GM12873 (cell line): ENCODE results near the gene PKP2.

Experiments
- TF ChIP-seq, protein P1 (sequence below): IDR thresholded peaks from 2 replicates; pipeline ENCODE4 v1.5.1; 2012; ENCODE audit warnings: low read depth, mild to moderate bottlenecking, moderate library complexity, low read length, control low read depth; ENCODE audit not compliant: insufficient read depth; ENCODE audit errors: missing control alignments

The PKP2 gene

DNA sequence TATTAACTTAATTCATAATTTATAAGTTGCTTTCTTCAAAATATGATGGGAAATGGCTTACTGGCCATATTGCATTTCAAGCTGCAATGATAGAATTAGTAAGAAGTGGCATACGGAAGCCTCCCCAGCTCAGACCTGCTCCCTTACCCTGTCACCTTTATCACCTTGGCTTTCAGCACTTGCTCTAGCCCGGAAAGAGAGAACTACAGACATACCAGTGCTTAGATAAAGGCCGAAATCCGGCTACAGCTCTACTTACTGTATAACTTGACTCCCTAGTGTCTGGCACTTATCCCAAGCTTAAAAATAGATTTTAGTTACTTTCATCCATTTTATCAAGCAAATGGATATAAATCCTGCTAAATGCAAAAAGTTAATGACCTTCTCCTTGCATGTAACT, 42.5 kb downstream of the PKP2 start:
- TF ChIP-seq, protein P1, sequence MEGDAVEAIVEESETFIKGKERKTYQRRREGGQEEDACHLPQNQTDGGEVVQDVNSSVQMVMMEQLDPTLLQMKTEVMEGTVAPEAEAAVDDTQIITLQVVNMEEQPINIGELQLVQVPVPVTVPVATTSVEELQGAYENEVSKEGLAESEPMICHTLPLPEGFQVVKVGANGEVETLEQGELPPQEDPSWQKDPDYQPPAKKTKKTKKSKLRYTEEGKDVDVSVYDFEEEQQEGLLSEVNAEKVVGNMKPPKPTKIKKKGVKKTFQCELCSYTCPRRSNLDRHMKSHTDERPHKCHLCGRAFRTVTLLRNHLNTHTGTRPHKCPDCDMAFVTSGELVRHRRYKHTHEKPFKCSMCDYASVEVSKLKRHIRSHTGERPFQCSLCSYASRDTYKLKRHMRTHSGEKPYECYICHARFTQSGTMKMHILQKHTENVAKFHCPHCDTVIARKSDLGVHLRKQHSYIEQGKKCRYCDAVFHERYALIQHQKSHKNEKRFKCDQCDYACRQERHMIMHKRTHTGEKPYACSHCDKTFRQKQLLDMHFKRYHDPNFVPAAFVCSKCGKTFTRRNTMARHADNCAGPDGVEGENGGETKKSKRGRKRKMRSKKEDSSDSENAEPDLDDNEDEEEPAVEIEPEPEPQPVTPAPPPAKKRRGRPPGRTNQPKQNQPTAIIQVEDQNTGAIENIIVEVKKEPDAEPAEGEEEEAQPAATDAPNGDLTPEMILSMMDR, result no peak

GRCh38 chr12:32847287-32847686, 49.3 kb downstream of the PKP2 start:
- TF ChIP-seq, protein P1, result no peak

DNA sequence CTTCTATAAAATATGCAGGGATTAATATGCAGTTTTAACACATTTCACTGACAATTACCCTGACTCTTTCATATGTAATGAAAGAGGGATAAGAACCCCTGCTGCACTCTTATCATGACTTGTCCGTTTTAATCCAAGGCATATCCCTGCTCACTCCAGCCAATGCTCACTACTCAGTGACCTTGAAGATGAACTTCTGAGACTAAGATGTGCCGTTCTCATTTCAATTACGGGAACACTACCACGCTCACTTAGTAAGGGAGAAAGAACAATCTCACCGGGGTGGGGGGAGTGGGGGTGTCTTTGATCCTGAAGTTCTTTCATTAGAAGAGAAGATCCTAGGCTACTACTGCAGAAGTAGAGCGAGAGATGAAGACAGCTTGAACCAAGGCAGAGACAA, 50.5 kb downstream of the PKP2 start:
- TF ChIP-seq, protein P1, result no peak

GRCh38 chr12:32843528-32844095, 53.0 kb downstream of the PKP2 start:
- TF ChIP-seq, protein P1, result no peak

GRCh38 chr12:32841061-32841460, 55.5 kb downstream of the PKP2 start:
- TF ChIP-seq, protein P1, result no peak

- TF ChIP-seq, protein P1, result no peak
Measured at GRCh38 chr12:32839828-32840227, 56.7 kb downstream of the PKP2 start.

DNA sequence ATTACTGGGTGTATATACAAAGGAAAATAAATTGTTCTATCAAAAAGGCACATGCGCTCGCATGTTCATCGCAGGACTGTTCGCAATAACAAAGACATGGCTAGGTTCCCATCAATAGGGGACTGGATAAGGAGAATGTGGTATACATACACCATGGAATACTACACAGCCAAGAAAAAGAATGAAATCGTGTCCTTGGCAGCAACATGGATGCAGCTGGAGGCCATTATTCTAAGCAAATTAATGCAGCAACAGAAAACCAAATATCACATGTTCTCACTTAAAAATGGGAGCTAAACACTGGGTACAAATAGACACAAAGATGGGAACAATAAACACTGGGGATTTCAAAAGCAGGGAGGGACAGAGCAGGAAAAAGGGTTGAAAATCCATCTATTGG, 58.6 kb downstream of the PKP2 start:
- TF ChIP-seq, protein P1, result no peak
